ENCODE measurements around the gene KYAT1. TPM values are rescaled to one million over a fixed set of nuclear protein-coding genes. Genes with fewer than 3 reads are reported as not detected.

KYAT1 gene
- total RNA-seq, 1 donor from 2014 or later: 10.1 TPM

DNA sequence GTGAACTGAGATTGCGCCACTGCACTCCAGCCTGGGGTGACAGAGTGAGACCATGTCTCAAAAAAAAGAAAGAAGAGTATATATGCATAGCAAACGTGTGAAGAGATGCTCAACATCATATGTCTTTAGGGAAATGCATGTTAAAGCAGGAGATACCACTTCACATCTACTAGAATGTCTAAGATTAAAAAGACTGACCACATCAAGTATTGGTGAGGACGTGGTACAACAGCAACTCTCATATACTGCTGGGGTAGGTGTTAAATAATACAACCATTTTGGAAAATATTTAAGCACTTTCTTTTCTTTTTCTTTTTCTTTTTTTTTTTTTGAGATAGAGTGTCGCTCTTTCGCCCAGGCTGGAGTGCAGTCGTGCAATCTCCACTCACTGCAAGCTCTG is 96.3 kb downstream of the KYAT1 start:
- DNase-seq (ENCODE audit: low read depth) (no peak), FAIRE-seq (no peak)
- H3K27ac Mint-ChIP-seq (ENCODE audit: unreplicated experiment): no peak overlapping the region
- no peak overlapping the region for H3K4me3 Mint-ChIP-seq (ENCODE audit: unreplicated experiment)
- TF ChIP-seq EZH2 (IDR thresholded peaks at IDR 0.05; ENCODE audit: insufficient read depth, low read length): no peak
- TF ChIP-seq, protein P1, sequence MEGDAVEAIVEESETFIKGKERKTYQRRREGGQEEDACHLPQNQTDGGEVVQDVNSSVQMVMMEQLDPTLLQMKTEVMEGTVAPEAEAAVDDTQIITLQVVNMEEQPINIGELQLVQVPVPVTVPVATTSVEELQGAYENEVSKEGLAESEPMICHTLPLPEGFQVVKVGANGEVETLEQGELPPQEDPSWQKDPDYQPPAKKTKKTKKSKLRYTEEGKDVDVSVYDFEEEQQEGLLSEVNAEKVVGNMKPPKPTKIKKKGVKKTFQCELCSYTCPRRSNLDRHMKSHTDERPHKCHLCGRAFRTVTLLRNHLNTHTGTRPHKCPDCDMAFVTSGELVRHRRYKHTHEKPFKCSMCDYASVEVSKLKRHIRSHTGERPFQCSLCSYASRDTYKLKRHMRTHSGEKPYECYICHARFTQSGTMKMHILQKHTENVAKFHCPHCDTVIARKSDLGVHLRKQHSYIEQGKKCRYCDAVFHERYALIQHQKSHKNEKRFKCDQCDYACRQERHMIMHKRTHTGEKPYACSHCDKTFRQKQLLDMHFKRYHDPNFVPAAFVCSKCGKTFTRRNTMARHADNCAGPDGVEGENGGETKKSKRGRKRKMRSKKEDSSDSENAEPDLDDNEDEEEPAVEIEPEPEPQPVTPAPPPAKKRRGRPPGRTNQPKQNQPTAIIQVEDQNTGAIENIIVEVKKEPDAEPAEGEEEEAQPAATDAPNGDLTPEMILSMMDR (IDR thresholded peaks at IDR 0.05; ENCODE audit: insufficient read depth, low read depth, low read length): no peak
- H3K36me3 Mint-ChIP-seq (ENCODE audit: low read depth, unreplicated experiment): no peaks in the 10 kb centered on the region
- no peak overlapping the region for H3K27ac ChIP-seq (ENCODE audit: low read depth, low read length)
- no peaks in the 10 kb centered on the region for H3K36me3 ChIP-seq (ENCODE audit: insufficient read depth, low read length)
- H3K9me3 ChIP-seq (ENCODE audit: insufficient read depth, low read depth, low read length): no peaks in the 10 kb centered on the region
- H2AFZ ChIP-seq (ENCODE audit: low read depth, low read length): no peak overlapping the region
- H3K9me3 Mint-ChIP-seq (ENCODE audit: unreplicated experiment): peaks cover 1% of the 10 kb centered on the region
- no peak overlapping the region for H3K4me2 ChIP-seq (ENCODE audit: low read length)
- no peak overlapping the region for H3K4me3 ChIP-seq (ENCODE audit: insufficient read depth, low read depth, low read length)
- H3K27me3 ChIP-seq (ENCODE audit: insufficient read depth, low read length): no peaks in the 10 kb centered on the region
- no peak overlapping the region for H3K9ac ChIP-seq (ENCODE audit: low read length)
- H3K79me2 ChIP-seq (ENCODE audit: insufficient read depth, low read length): peaks cover 22% of the 10 kb centered on the region
- H3K4me1 ChIP-seq (ENCODE audit: insufficient read depth, low read length): peaks cover 6% of the 10 kb centered on the region
- H3K4me1 Mint-ChIP-seq (ENCODE audit: low read depth, unreplicated experiment): peaks cover 6% of the 10 kb centered on the region
- peaks cover 1% of the 10 kb centered on the region for H3K27me3 Mint-ChIP-seq (ENCODE audit: low read depth, unreplicated experiment)
- H4K20me1 ChIP-seq (ENCODE audit: insufficient read depth, low read length): no peaks in the 10 kb centered on the region

Other genes with a start within 250 kb of the KYAT1 start
- gene DYNC2I2, start 225.1 kb downstream of the KYAT1 start, total RNA-seq: 19.5 and 20.6 TPM in 2 replicates
- 361 and 397 TPM in 2 replicates for gene SET, start 192.7 kb downstream of the KYAT1 start, total RNA-seq
- gene PKN3, start 179.4 kb downstream of the KYAT1 start, total RNA-seq: 2.3 and 3.1 TPM in 2 replicates
- gene ZDHHC12, start 157.8 kb downstream of the KYAT1 start, total RNA-seq: 21.8 and 23.7 TPM in 2 replicates
- 31.0 and 31.9 TPM in 2 replicates for gene ZER1, start 110.0 kb downstream of the KYAT1 start, total RNA-seq
- gene TBC1D13, start 94.7 kb downstream of the KYAT1 start, total RNA-seq: 24.3 and 26.5 TPM in 2 replicates
- gene ENDOG, start 63.5 kb downstream of the KYAT1 start, total RNA-seq: 17.8 and 18.6 TPM in 2 replicates
- 19.5 and 24.6 TPM in 2 replicates for gene SPOUT1, start 52.2 kb downstream of the KYAT1 start, total RNA-seq
- 103 and 104 TPM in 2 replicates for gene LRRC8A, start 183 bp upstream of the KYAT1 start, total RNA-seq
- 4.6 and 6.1 TPM in 2 replicates for gene PHYHD1, start 39.0 kb upstream of the KYAT1 start, total RNA-seq
- 19.8 and 22.1 TPM in 2 replicates for gene DOLK, start 65.7 kb upstream of the KYAT1 start, total RNA-seq
- 40.4 and 45.6 TPM in 2 replicates for gene NUP188, start 65.7 kb upstream of the KYAT1 start, total RNA-seq
- gene SH3GLB2, start 146.4 kb upstream of the KYAT1 start, total RNA-seq: 35.0 and 38.0 TPM in 2 replicates
- 23.1 and 23.8 TPM in 2 replicates for gene MIGA2, start 154.7 kb upstream of the KYAT1 start, total RNA-seq
- 14.9 and 17.9 TPM in 2 replicates for gene DOLPP1, start 199.2 kb upstream of the KYAT1 start, total RNA-seq
- 21.2 and 25.3 TPM in 2 replicates for gene CRAT, start 228.8 kb upstream of the KYAT1 start, total RNA-seq
- 122 and 134 TPM in 2 replicates for gene PTPA, start 229.5 kb upstream of the KYAT1 start, total RNA-seq